GM12878 (cell line): ENCODE data around the gene HDGF. TPM values are rescaled to one million over a fixed set of nuclear protein-coding genes. Genes with fewer than 3 reads are reported as not detected.

Experiments used
- ATAC-seq: fragments of 200-7000 bp; cut with Tn5 transposase; 3 replicates; pipeline ENCODE4 v1.9.1; 2020; ENCODE audit warnings: mild to moderate bottlenecking, moderate library complexity
- BruUV-seq: library from RNA; stranded (reverse); fragments of 400-500 nt; replicated peaks from 2 replicates; lab custom pipeline; 2021; lab: Mats Ljungman, UMichigan
- CTCF ChIA-PET: fragments of 300-600 bp; sonication (Branson Sonifier 250); formaldehyde crosslinking; extraction: SDS; loops from one replicate; lab custom pipeline; 2021; ENCODE audit warnings: inconsistent platforms; lab: Yijun Ruan, JAX
- POLR2A ChIA-PET: fragments of 350-600 bp; formaldehyde crosslinking; extraction: SDS; loops from one replicate; lab custom pipeline; 2021; ENCODE audit warnings: inconsistent platforms; lab: Charles Lee
- RAD21 ChIA-PET: fragments of 300-600 bp; sonication (Branson Sonifier 250); formaldehyde crosslinking; loops from one replicate; lab custom pipeline; 2023; ENCODE audit warnings: antibody characterized with exemption; ENCODE audit not compliant: unreplicated experiment; lab: Charles Lee
- SMC1A ChIA-PET: fragments of 300-600 bp; sonication (Branson Sonifier 250); formaldehyde crosslinking; loops from one replicate; lab custom pipeline; 2023; ENCODE audit not compliant: unreplicated experiment, uncharacterized antibody; lab: Charles Lee
- DNase-seq: peaks from one replicate; pipeline ENCODE4 v3.0.0-alpha.2; 2011; ENCODE audit warnings: low read depth, low spot score
- FAIRE-seq: peaks from 3 replicates; lab custom pipeline; 2011; peaks lifted over from hg19 to GRCh38; lab: Jason Lieb, UNC
- H2AFZ ChIP-seq: 2 replicates; pipeline ENCODE4 v1.6.0; 2011; ENCODE audit warnings: low read depth, low read length, control low read depth; ENCODE audit not compliant: control insufficient read depth
- H3K27ac ChIP-seq: 2 replicates; pipeline ENCODE4 v1.5.1; 2011; ENCODE audit warnings: control low read depth; ENCODE audit not compliant: control insufficient read depth, insufficient read depth
- H3K27me3 ChIP-seq, 2 experiments: replicated peaks in 1 of 2; 2 replicates each; pipeline versions ENCODE4 v1.6.0 to v1.6.1; 2011; ENCODE audit warnings: low read length in 1 of 2; ENCODE audit not compliant: control insufficient read depth in 2 of 2, insufficient read depth in 2 of 2
- H3K36me3 ChIP-seq, 2 experiments: 2 replicates each; pipeline ENCODE4 v1.5.1; 2011; ENCODE audit warnings: low read length in 1 of 2; ENCODE audit not compliant: control insufficient read depth in 2 of 2, insufficient read depth in 2 of 2
- H3K4me1 ChIP-seq: 2 replicates; pipeline ENCODE4 v1.6.1; 2011; ENCODE audit warnings: mild to moderate bottlenecking, low read length, moderate library complexity, mixed read lengths; ENCODE audit not compliant: control insufficient read depth, insufficient read depth
- H3K4me2 ChIP-seq: 2 replicates; pipeline ENCODE4 v1.6.0; 2011; ENCODE audit warnings: control low read depth; ENCODE audit not compliant: control insufficient read depth, insufficient read depth
- H3K4me3 ChIP-seq: fragments of 200-600 bp; sonication (generic); 2 replicates; pipeline ENCODE4 v1.5.1; 2016
- H3K79me2 ChIP-seq: 2 replicates; pipeline ENCODE4 v1.6.0; 2011; ENCODE audit warnings: low read length; ENCODE audit not compliant: control insufficient read depth, insufficient read depth
- H3K9ac ChIP-seq: 2 replicates; pipeline ENCODE4 v1.8.0; 2011; ENCODE audit warnings: low read length, control low read depth, mixed read lengths; ENCODE audit not compliant: control insufficient read depth, insufficient read depth
- H3K9me3 ChIP-seq: replicated peaks from 3 replicates; pipeline ENCODE4 v1.5.1; 2011; ENCODE audit warnings: mild to moderate bottlenecking, low read length; ENCODE audit not compliant: control insufficient read depth, insufficient read depth
- H4K20me1 ChIP-seq: 2 replicates; pipeline ENCODE4 v1.6.0; 2011; ENCODE audit not compliant: control insufficient read depth, insufficient read depth
- BACH1 ChIP-seq: fragments of 450-650 bp; IDR thresholded peaks from 2 replicates; pipeline ENCODE4 v1.6.1; 2017; ENCODE audit warnings: mild to moderate bottlenecking, borderline replicate concordance
- JUNB ChIP-seq: IDR thresholded peaks from 2 replicates; pipeline ENCODE4 v1.6.1; 2016; ENCODE audit warnings: antibody characterized with exemption, mild to moderate bottlenecking
- JUND ChIP-seq: IDR thresholded peaks from 2 replicates; pipeline ENCODE4 v1.6.1; 2012; ENCODE audit warnings: low read depth, mild to moderate bottlenecking, low read length, improper control_type of control experiment, moderate library complexity
- KAT2A ChIP-seq: conservative IDR thresholded peaks from 2 replicates; pipeline ENCODE4 v1.6.1; 2011; ENCODE audit warnings: low read depth, low read length; ENCODE audit not compliant: control insufficient read depth
- MYC ChIP-seq: IDR thresholded peaks from 2 replicates; pipeline ENCODE4 v1.6.1; 2011; ENCODE audit warnings: mild to moderate bottlenecking, low read length, moderate library complexity, inconsistent platforms; ENCODE audit not compliant: insufficient read depth, insufficient replicate concordance, insufficient read length, severe bottlenecking
- SIX5 ChIP-seq: IDR thresholded peaks from 2 replicates; pipeline ENCODE4 v1.6.1; 2011; ENCODE audit warnings: mild to moderate bottlenecking, low read depth, low read length, moderate library complexity; ENCODE audit not compliant: severe bottlenecking
- SP1 ChIP-seq: IDR thresholded peaks from one replicate; pipeline ENCODE4 v1.6.1; 2011; ENCODE audit warnings: low read depth, low read length
- YY1 ChIP-seq: IDR thresholded peaks from 2 replicates; pipeline ENCODE4 v1.6.1; 2011; ENCODE audit warnings: low read depth, mild to moderate bottlenecking, low read length
- ZNF217 ChIP-seq: fragments of 450-650 bp; IDR thresholded peaks from 2 replicates; pipeline ENCODE4 v1.6.1; 2017; ENCODE audit warnings: antibody characterized with exemption, mild to moderate bottlenecking
- ZNF384 ChIP-seq: IDR thresholded peaks from 2 replicates; pipeline ENCODE4 v1.6.1; 2012; ENCODE audit warnings: low read depth, mild to moderate bottlenecking, low read length, improper control_type of control experiment, borderline replicate concordance
- ZNF622 ChIP-seq: fragments of 450-650 bp; IDR thresholded peaks from 2 replicates; pipeline ENCODE4 v1.6.1; 2017; ENCODE audit warnings: mild to moderate bottlenecking, inconsistent platforms
- WGBS: methylation state at CpG from one replicate; pipeline ENCODE4 v1.1.6; 2016; ENCODE audit warnings: low lambda C conversion rate; ENCODE audit not compliant: insufficient replicate concordance, insufficient coverage; ENCODE audit errors: missing lambda C conversion rate; 5-methylcytosine and 5-hydroxymethylcytosine counted together
- in situ Hi-C: fragments of 300-500 bp; cut with MboI; formaldehyde crosslinking; loops from 9 replicates; pipeline ENCODE4 v1.14.3; 2018; ENCODE audit warnings: mixed read lengths
- intact Hi-C: fragments of 100-400 bp; cut with micrococcal nuclease; formaldehyde crosslinking; loops from one replicate; pipeline ENCODE4 v1.14.2; 2022; ENCODE audit not compliant: unreplicated experiment
- polyA plus RNA-seq, 11 experiments: library from polyadenylated mRNA; depleted of rRNA in 4 of 11; unstranded in 6 of 11; stranded (reverse) in 5 of 11; fragments of >200 nt; fragmentation: Nextera tagmentation in 4 of 11; fragmentation: Illumina TruSeq in 1 of 11; extraction: Ambion mirVana in 4 of 11; extraction: Trizol in 1 of 11; gene quantifications; 1 replicate in 1 of 11; 2 replicates in 10 of 11; pipeline versions ENCODE4 v1.2.1 to v1.2.3, GENCODE V29; 2011 to 2016; ENCODE audit warnings: inconsistent platforms in 2 of 11, missing spikeins in 2 of 11, low read depth in 1 of 11
- total RNA-seq, 4 experiments: library from RNA; depleted of rRNA in 3 of 4; stranded (reverse); fragments of >200 nt in 3 of 4; fragmentation: Illumina TruSeq in 1 of 4; extraction: Trizol in 1 of 4; gene quantifications; 2 replicates each; pipeline versions ENCODE4 v1.2.1 to v1.2.3, GENCODE V29; 2013 to 2021
- TF ChIP-seq, protein P1 (sequence below): fragments of 450-650 bp; IDR thresholded peaks from 2 replicates; pipeline ENCODE4 v1.6.1; 2018; ENCODE audit warnings: mild to moderate bottlenecking, low read depth, moderate library complexity; ENCODE audit not compliant: partially characterized antibody
- TF ChIP-seq, protein P2 (sequence below): IDR thresholded peaks from 2 replicates; pipeline ENCODE4 v1.6.1; 2011; ENCODE audit warnings: borderline replicate concordance, low read depth, mild to moderate bottlenecking, moderate library complexity, mixed read lengths, low read length; ENCODE audit not compliant: insufficient read depth; ENCODE audit errors: extremely low read length
- TF ChIP-seq, protein P3 (sequence below): fragments of 450-650 bp; IDR thresholded peaks from 2 replicates; pipeline ENCODE4 v1.6.1; 2017; ENCODE audit warnings: mild to moderate bottlenecking

The HDGF gene
- total and polyA plus RNA-seq, 10 of the 15 experiments (the other 5 are each of a cell fraction or from before 2014, with no cell fraction given) = 28.3 to 372 (median 209) TPM

DNA sequence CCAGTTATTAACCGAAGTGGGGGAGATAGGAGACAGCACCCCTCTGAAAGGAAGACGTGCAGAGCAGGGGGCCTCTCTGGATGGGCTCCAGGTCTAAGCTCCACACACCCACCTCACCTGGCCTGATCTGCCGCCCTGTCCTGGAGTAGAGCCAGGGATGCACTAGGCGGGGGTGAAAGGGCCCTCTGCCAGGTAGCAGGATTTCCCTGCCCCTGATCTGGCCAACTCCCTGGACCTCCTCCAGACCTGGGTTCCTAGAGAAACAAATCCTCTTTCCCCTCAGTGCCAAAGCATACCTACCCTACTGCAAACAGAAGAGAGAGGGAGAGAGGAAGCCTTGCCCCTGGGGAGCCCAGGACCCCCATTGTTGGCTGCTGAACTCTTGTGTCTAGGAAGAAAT, 48.1 kb downstream of the HDGF start:
- RAD21 ChIA-PET = interaction anchor here (1.0 to 1.7 kb wide), 4 partner anchors 13 to 76 kb away, joined by 3 to 5 read pairs (median 4); no protein-coding TSS in a partner anchor
- Histone ChIP-seq H3K4me2 (no peak overlapping the region), H3K27me3 (peaks cover 10 to 15% of the 10 kb centered on the region in 2 experiments), H3K79me2 (no peaks in the 10 kb centered on the region), H3K27ac (no peak overlapping the region), H3K4me1 (peaks cover 6% of the 10 kb centered on the region), H3K4me3 (no peak overlapping the region), H3K9me3 (no peaks in the 10 kb centered on the region), H2AFZ (no peak overlapping the region), H3K9ac (no peak overlapping the region), H4K20me1 (no peaks in the 10 kb centered on the region; the same call in 1 of the 2 replicates), H3K36me3 (no peaks in the 10 kb centered on the region)
- in situ Hi-C loops = no loop called here
- WGBS = 57% methylated on average over 4 of the region's 4 CpGs
- BruUV-seq = no TSS peak
- FAIRE-seq (no peak), ATAC-seq (no peak), DNase-seq (no peak)
- POLR2A ChIA-PET = interaction anchor here (0.7 kb wide), 1 partner anchor 99 kb away, joined by 3 read pairs; no protein-coding TSS in a partner anchor
- CTCF ChIA-PET = interaction anchor here (1.4 to 9.5 kb wide), 4 partner anchors 9 to 43 kb away, joined by 3 to 157 read pairs (median 8); no protein-coding TSS in a partner anchor
- SMC1A ChIA-PET = interaction anchor here (1.0 to 1.1 kb wide), 4 partner anchors 14 to 24 kb away, joined by 3 to 6 read pairs (median 4); no protein-coding TSS in a partner anchor
- TF ChIP-seq ZNF217 (no peak), SIX5 (no peak), KAT2A (no peak), ZNF384 (no peak), BACH1 (no peak), MYC (no peak), SP1 (no peak), JUNB (no peak), ZNF622 (no peak), JUND (no peak), YY1 (no peak)
- TF ChIP-seq, protein P1, sequence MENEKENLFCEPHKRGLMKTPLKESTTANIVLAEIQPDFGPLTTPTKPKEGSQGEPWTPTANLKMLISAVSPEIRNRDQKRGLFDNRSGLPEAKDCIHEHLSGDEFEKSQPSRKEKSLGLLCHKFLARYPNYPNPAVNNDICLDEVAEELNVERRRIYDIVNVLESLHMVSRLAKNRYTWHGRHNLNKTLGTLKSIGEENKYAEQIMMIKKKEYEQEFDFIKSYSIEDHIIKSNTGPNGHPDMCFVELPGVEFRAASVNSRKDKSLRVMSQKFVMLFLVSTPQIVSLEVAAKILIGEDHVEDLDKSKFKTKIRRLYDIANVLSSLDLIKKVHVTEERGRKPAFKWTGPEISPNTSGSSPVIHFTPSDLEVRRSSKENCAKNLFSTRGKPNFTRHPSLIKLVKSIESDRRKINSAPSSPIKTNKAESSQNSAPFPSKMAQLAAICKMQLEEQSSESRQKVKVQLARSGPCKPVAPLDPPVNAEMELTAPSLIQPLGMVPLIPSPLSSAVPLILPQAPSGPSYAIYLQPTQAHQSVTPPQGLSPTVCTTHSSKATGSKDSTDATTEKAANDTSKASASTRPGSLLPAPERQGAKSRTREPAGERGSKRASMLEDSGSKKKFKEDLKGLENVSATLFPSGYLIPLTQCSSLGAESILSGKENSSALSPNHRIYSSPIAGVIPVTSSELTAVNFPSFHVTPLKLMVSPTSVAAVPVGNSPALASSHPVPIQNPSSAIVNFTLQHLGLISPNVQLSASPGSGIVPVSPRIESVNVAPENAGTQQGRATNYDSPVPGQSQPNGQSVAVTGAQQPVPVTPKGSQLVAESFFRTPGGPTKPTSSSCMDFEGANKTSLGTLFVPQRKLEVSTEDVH = no peak
- TF ChIP-seq, protein P2, sequence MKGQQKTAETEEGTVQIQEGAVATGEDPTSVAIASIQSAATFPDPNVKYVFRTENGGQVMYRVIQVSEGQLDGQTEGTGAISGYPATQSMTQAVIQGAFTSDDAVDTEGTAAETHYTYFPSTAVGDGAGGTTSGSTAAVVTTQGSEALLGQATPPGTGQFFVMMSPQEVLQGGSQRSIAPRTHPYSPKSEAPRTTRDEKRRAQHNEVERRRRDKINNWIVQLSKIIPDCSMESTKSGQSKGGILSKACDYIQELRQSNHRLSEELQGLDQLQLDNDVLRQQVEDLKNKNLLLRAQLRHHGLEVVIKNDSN = no peak
- TF ChIP-seq, protein P3, sequence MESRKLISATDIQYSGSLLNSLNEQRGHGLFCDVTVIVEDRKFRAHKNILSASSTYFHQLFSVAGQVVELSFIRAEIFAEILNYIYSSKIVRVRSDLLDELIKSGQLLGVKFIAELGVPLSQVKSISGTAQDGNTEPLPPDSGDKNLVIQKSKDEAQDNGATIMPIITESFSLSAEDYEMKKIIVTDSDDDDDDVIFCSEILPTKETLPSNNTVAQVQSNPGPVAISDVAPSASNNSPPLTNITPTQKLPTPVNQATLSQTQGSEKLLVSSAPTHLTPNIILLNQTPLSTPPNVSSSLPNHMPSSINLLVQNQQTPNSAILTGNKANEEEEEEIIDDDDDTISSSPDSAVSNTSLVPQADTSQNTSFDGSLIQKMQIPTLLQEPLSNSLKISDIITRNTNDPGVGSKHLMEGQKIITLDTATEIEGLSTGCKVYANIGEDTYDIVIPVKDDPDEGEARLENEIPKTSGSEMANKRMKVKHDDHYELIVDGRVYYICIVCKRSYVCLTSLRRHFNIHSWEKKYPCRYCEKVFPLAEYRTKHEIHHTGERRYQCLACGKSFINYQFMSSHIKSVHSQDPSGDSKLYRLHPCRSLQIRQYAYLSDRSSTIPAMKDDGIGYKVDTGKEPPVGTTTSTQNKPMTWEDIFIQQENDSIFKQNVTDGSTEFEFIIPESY = no peak
- intact Hi-C loops = no loop called here
